Liver (tissue), 9 donors: ENCODE measurements around the gene S100A13. TPM values are rescaled to one million over a fixed set of nuclear protein-coding genes. Genes with fewer than 3 reads are reported as not detected.
"Not testable (repeated sequence)": the region's sequence is repeated elsewhere in the genome, so short reads cannot be mapped to it uniquely, and the experiment has no call there.

ENCODE experiments used
- DNase-seq: peaks from one replicate; pipeline ENCODE4 v3.0.0-alpha.2; 2017; ENCODE audit warnings: low spot score
- H3K27ac ChIP-seq, 2 donors: one replicate each; pipeline ENCODE4 v1.7.0; 2013; ENCODE audit warnings: inconsistent platforms in 2 of 2, low read length in 2 of 2, control low read depth in 1 of 2, low read depth in 1 of 2, mild to moderate bottlenecking in 1 of 2
- H3K27me3 ChIP-seq, 4 donors: one replicate each; pipeline versions ENCODE4 v1.6.1 to v1.7.0; 2013; ENCODE audit warnings: low read length in 3 of 4, inconsistent platforms in 1 of 4, mild to moderate bottlenecking in 1 of 4, moderate library complexity in 1 of 4; ENCODE audit not compliant: control insufficient read depth in 4 of 4, insufficient read depth in 4 of 4
- H3K36me3 ChIP-seq, 4 donors: one replicate each; pipeline versions ENCODE4 v1.6.1 to v1.7.0; 2013; ENCODE audit warnings: low read length in 3 of 4, mild to moderate bottlenecking in 3 of 4, low read depth in 1 of 4, moderate library complexity in 1 of 4; ENCODE audit not compliant: control insufficient read depth in 4 of 4, insufficient read depth in 3 of 4
- H3K4me1 ChIP-seq, 4 donors: one replicate each; pipeline versions ENCODE4 v1.6.1 to v1.7.0; 2013; ENCODE audit warnings: low read length in 3 of 4, mild to moderate bottlenecking in 3 of 4, moderate library complexity in 1 of 4; ENCODE audit not compliant: control insufficient read depth in 4 of 4, insufficient read depth in 4 of 4
- H3K4me3 ChIP-seq, 3 donors: one replicate each; pipeline versions ENCODE4 v1.6.1 to v1.7.0; 2013; ENCODE audit warnings: low read length in 3 of 3, control low read depth in 1 of 3, low read depth in 1 of 3, mild to moderate bottlenecking in 1 of 3
- H3K9ac ChIP-seq, 2 donors: one replicate each; pipeline ENCODE4 v1.7.0; 2013; ENCODE audit warnings: low read length in 2 of 2, mild to moderate bottlenecking in 2 of 2, moderate library complexity in 2 of 2, control low read depth in 1 of 2, low read depth in 1 of 2
- H3K9me3 ChIP-seq, 4 donors: one replicate each; pipeline versions ENCODE4 v1.6.1 to v1.7.0; 2013; ENCODE audit warnings: low read length in 3 of 4; ENCODE audit not compliant: control insufficient read depth in 4 of 4
- ATF3 ChIP-seq: IDR thresholded peaks from 2 replicates; pipeline ENCODE4 v1.6.1; 2016; ENCODE audit warnings: antibody characterized with exemption
- EGR1 ChIP-seq, 2 donors: IDR thresholded peaks; 2 replicates each; pipeline ENCODE4 v1.6.1; 2016 to 2018; ENCODE audit warnings: antibody characterized with exemption in 2 of 2, low read depth in 2 of 2
- FOXA1 ChIP-seq: IDR thresholded peaks from 2 replicates; pipeline ENCODE4 v1.6.1; 2016; ENCODE audit warnings: antibody characterized with exemption
- GABPA ChIP-seq, 2 donors: IDR thresholded peaks in 1 of 2; conservative IDR thresholded peaks in 1 of 2; 2 replicates each; pipeline ENCODE4 v1.6.1; 2016; ENCODE audit warnings: antibody characterized with exemption in 2 of 2, mild to moderate bottlenecking in 1 of 2, moderate library complexity in 1 of 2
- HNF4A ChIP-seq, 2 donors: conservative IDR thresholded peaks; 2 replicates each; pipeline ENCODE4 v1.6.1; 2016; ENCODE audit warnings: antibody characterized with exemption in 2 of 2, mild to moderate bottlenecking in 2 of 2
- HNF4G ChIP-seq: IDR thresholded peaks from 2 replicates; pipeline ENCODE4 v1.6.1; 2016; ENCODE audit warnings: antibody characterized with exemption
- JUND ChIP-seq, 2 donors: IDR thresholded peaks; 2 replicates each; pipeline ENCODE4 v1.6.1; 2016; ENCODE audit warnings: antibody characterized with exemption in 2 of 2
- MAX ChIP-seq: IDR thresholded peaks from 2 replicates; pipeline ENCODE4 v1.6.1; 2016; ENCODE audit warnings: antibody characterized with exemption
- NR2F2 ChIP-seq: IDR thresholded peaks from 2 replicates; pipeline ENCODE4 v1.6.1; 2016; ENCODE audit warnings: antibody characterized with exemption
- RAD21 ChIP-seq, 2 donors: IDR thresholded peaks; 2 replicates each; pipeline ENCODE4 v1.6.1; 2016; ENCODE audit warnings: antibody characterized with exemption in 2 of 2, mild to moderate bottlenecking in 2 of 2
- REST ChIP-seq: IDR thresholded peaks from 2 replicates; pipeline ENCODE4 v1.6.1; 2016; ENCODE audit warnings: antibody characterized with exemption, mild to moderate bottlenecking
- RXRA ChIP-seq, 2 donors: IDR thresholded peaks; 2 replicates each; pipeline ENCODE4 v1.6.1; 2017 to 2018; ENCODE audit warnings: antibody characterized with exemption in 2 of 2, mild to moderate bottlenecking in 1 of 2
- SP1 ChIP-seq: IDR thresholded peaks from 2 replicates; pipeline ENCODE4 v1.6.1; 2018; ENCODE audit warnings: antibody characterized with exemption, mild to moderate bottlenecking
- TAF1 ChIP-seq: conservative IDR thresholded peaks from 2 replicates; pipeline ENCODE4 v1.6.1; 2016; ENCODE audit warnings: antibody characterized with exemption, mild to moderate bottlenecking
- YY1 ChIP-seq: IDR thresholded peaks from 2 replicates; pipeline ENCODE4 v1.6.1; 2016; ENCODE audit warnings: antibody characterized with exemption, mild to moderate bottlenecking
- ZBTB33 ChIP-seq: IDR thresholded peaks from 2 replicates; pipeline ENCODE4 v1.6.1; 2016; ENCODE audit warnings: antibody characterized with exemption
- WGBS: extraction: QIAGEN DNeasy Blood & Tissue Kit; methylation state at CpG from one replicate; pipeline ENCODE4 v1.1.7; 2013; 5-methylcytosine and 5-hydroxymethylcytosine counted together
- polyA plus RNA-seq, 2 donors: library from polyadenylated mRNA; stranded (reverse) in 1 of 2; unstranded in 1 of 2; fragments of 200-250 nt in 1 of 2; fragments of >200 nt in 1 of 2; fragmentation: Nextera tagmentation in 1 of 2; extraction: Ambion mirVana in 1 of 2; gene quantifications; one replicate each; pipeline versions ENCODE4 v1.2.1 to v1.2.3, GENCODE V29; 2013 to 2015
- total RNA-seq, 2 donors: library from RNA; depleted of rRNA; stranded (reverse); fragments of >200 nt; gene quantifications; one replicate each; pipeline ENCODE4 v1.2.3, GENCODE V29; 2014
- donor health status: healthy.
- donor health status: healthy.
- donor health status: healthy.
- donor health status: healthy.
- donor health status: healthy.

The S100A13 gene
- total and polyA plus RNA-seq, 4 donors = 5.3 to 23.0 (median 15.7) TPM

- TF ChIP-seq JUND (IDR thresholded peaks at IDR 0.05) (no peak), EGR1 (IDR thresholded peaks at IDR 0.05; ENCODE audit: low read depth in 2 of 2) (no peak), GABPA (IDR thresholded peaks at IDR 0.05 in 1 of 2, conservative IDR thresholded peaks at IDR 0.05 in 1 of 2) (no peak), MAX (no peak), ATF3 (no peak), RXRA (IDR thresholded peaks at IDR 0.05) (no peak), HNF4G (no peak), ZBTB33 (no peak), NR2F2 (no peak), FOXA1 (no peak)
- Histone ChIP-seq H3K36me3 (no peaks in the 10 kb centered on the region), H3K9ac (no peak overlapping the region), H3K9me3 (no peaks in the 10 kb centered on the region), H3K4me3 (no peak overlapping the region), H3K27ac (no peak overlapping the region), H3K27me3 (no peaks in the 10 kb centered on the region), H3K4me1 (peaks cover 0 to 2% (median 0%) of the 10 kb centered on the region in 4 donors)
- DNase-seq = no peak
- 71% methylated on average over 4 of the region's 4 CpGs for WGBS
Observed at GRCh38 chr1:153577138-153577537, 50.2 kb downstream of the S100A13 start.

- H3K9ac ChIP-seq, H3K27ac ChIP-seq, H3K4me1 ChIP-seq, H3K4me3 ChIP-seq, H3K9me3 ChIP-seq, H3K36me3 ChIP-seq, H3K27me3 ChIP-seq, DNase-seq: not testable (repeated sequence)
- WGBS = 92% methylated on average over 10 of the region's 10 CpGs
Observed at GRCh38 chr1:153575497-153575896, 51.8 kb downstream of the S100A13 start.

- H3K27ac ChIP-seq, H3K9ac ChIP-seq, H3K27me3 ChIP-seq, DNase-seq, H3K4me1 ChIP-seq, H3K36me3 ChIP-seq, H3K9me3 ChIP-seq, H3K4me3 ChIP-seq: not testable (repeated sequence)
- 96% methylated on average over 35 of the region's 35 CpGs for WGBS
Observed at GRCh38 chr1:153575081-153575491, 52.2 kb downstream of the S100A13 start.

- Histone ChIP-seq H3K9ac (no peak overlapping the region), H3K36me3 (no peaks in the 10 kb centered on the region), H3K27ac (no peak overlapping the region), H3K4me1 (peaks cover 0 to 7% (median 3%) of the 10 kb centered on the region in 4 donors), H3K27me3 (no peaks in the 10 kb centered on the region), H3K4me3 (no peak overlapping the region), H3K9me3 (no peaks in the 10 kb centered on the region)
- WGBS = 69% methylated on average over 3 of the region's 3 CpGs
- no peak for DNase-seq
- TF ChIP-seq RAD21 (IDR thresholded peaks at IDR 0.05) = no peak
- no peak for TF ChIP-seq REST
- TF ChIP-seq TAF1 = no peak
- TF ChIP-seq SP1 = no peak
- no peak for TF ChIP-seq ATF3
- no peak for TF ChIP-seq YY1
- no peak for TF ChIP-seq HNF4A (conservative IDR thresholded peaks at IDR 0.05)
- TF ChIP-seq EGR1 (IDR thresholded peaks at IDR 0.05; ENCODE audit: low read depth in 2 of 2) = no peak
Observed at GRCh38 chr1:153573351-153573750, 54.0 kb downstream of the S100A13 start.
